Endothelial cell of umbilical vein (primary cell): ENCODE data around the gene MED27. TPM values are rescaled to one million over a fixed set of nuclear protein-coding genes. Genes with fewer than 3 reads are reported as not detected.
A peak's percentile ranks its signal among the peaks of the same experiment; 100 is the strongest.

Experiments used
- BruUV-seq: library from RNA; stranded (reverse); fragments of 400-500 nt; replicated peaks from 2 replicates; lab custom pipeline; 2021; lab: Mats Ljungman, UMichigan
- CTCF ChIA-PET: fragments of 300-600, 350-600 bp; sonication (Branson Sonifier 250); formaldehyde crosslinking; loops from one replicate; lab custom pipeline; 2021; ENCODE audit warnings: antibody characterized with exemption, inconsistent platforms; lab: Charles Lee
- POLR2A ChIA-PET: fragments of 300-600, 350-600 bp; sonication (Branson Sonifier 250); formaldehyde crosslinking; loops from one replicate; lab custom pipeline; 2021; ENCODE audit warnings: antibody characterized with exemption, inconsistent platforms; lab: Charles Lee
- DNase-seq: peaks from one replicate; pipeline ENCODE4 v3.0.0-alpha.2; 2011; ENCODE audit warnings: low read depth, low spot score
- FAIRE-seq: peaks from 2 replicates; lab custom pipeline; 2011; peaks lifted over from hg19 to GRCh38; lab: Jason Lieb, UNC
- H2AFZ ChIP-seq: 2 replicates; pipeline ENCODE4 v1.6.0; 2012; ENCODE audit warnings: low read depth, low read length, control low read depth, inconsistent platforms
- H3K27ac ChIP-seq: 2 replicates; pipeline ENCODE4 v1.5.1; 2011; ENCODE audit warnings: low read depth, mild to moderate bottlenecking, control low read depth, low read length, moderate library complexity; ENCODE audit not compliant: insufficient read depth
- H3K27me3 ChIP-seq, 2 experiments: 2 replicates each; pipeline versions ENCODE4 v1.6.0 to v1.6.1; 2011; ENCODE audit warnings: low read length in 2 of 2, mixed read lengths in 1 of 2; ENCODE audit not compliant: control insufficient read depth in 2 of 2, insufficient read depth in 2 of 2
- H3K36me3 ChIP-seq, 2 experiments: 2 replicates in 1 of 2; 3 replicates in 1 of 2; pipeline ENCODE4 v1.5.1; 2011; ENCODE audit warnings: low read length in 2 of 2, mild to moderate bottlenecking in 1 of 2, moderate library complexity in 1 of 2; ENCODE audit not compliant: control insufficient read depth in 2 of 2, insufficient read depth in 2 of 2; ENCODE audit errors: extremely low read depth in 1 of 2
- H3K4me1 ChIP-seq: 3 replicates; pipeline ENCODE4 v1.5.1; 2011; ENCODE audit warnings: mild to moderate bottlenecking, low read length; ENCODE audit not compliant: control insufficient read depth, insufficient read depth; ENCODE audit errors: extremely low read depth
- H3K4me2 ChIP-seq: 2 replicates; pipeline ENCODE4 v1.6.1; 2011; ENCODE audit warnings: low read length, control low read depth, mixed read lengths; ENCODE audit not compliant: insufficient read depth
- H3K4me3 ChIP-seq, 3 experiments: fragments of 200-600 bp in 1 of 3; sonication (generic), shearing (Covaris generic) in 1 of 3; replicated peaks in 1 of 3; 2 replicates each; pipeline ENCODE4 v1.5.1; 2011 to 2016; ENCODE audit warnings: control low read depth in 3 of 3, low read length in 3 of 3, mild to moderate bottlenecking in 2 of 3, inconsistent platforms in 1 of 3, low read depth in 1 of 3, moderate library complexity in 1 of 3; ENCODE audit not compliant: insufficient read depth in 1 of 3
- H3K79me2 ChIP-seq: 2 replicates; pipeline ENCODE4 v1.6.0; 2012; ENCODE audit warnings: low read length, inconsistent platforms; ENCODE audit not compliant: control insufficient read depth, insufficient read depth
- H3K9ac ChIP-seq: replicated peaks from 2 replicates; pipeline ENCODE3; 2011; ENCODE audit warnings: low read length, control low read depth; ENCODE audit not compliant: insufficient read depth; ENCODE audit errors: extremely low read depth
- H3K9me1 ChIP-seq: replicated peaks from 3 replicates; pipeline ENCODE4 v1.6.0; 2011; ENCODE audit warnings: mild to moderate bottlenecking, low read length; ENCODE audit not compliant: control insufficient read depth, insufficient read depth; ENCODE audit errors: extremely low read depth
- H3K9me3 ChIP-seq: replicated peaks from 2 replicates; pipeline ENCODE4 v1.5.1; 2012; ENCODE audit warnings: low read length, inconsistent platforms; ENCODE audit not compliant: control insufficient read depth, insufficient read depth
- H4K20me1 ChIP-seq: replicated peaks from 2 replicates; pipeline ENCODE3; 2011; ENCODE audit warnings: mild to moderate bottlenecking, low read length; ENCODE audit not compliant: control insufficient read depth, insufficient read depth; ENCODE audit errors: extremely low read depth
- EZH2 ChIP-seq: IDR thresholded peaks from 2 replicates; pipeline ENCODE4 v1.6.1; 2012; ENCODE audit warnings: borderline replicate concordance, low read depth, mild to moderate bottlenecking, moderate library complexity, low read length, inconsistent platforms; ENCODE audit not compliant: severe bottlenecking
- FOS ChIP-seq: IDR thresholded peaks from 2 replicates; pipeline ENCODE4 v1.6.1; 2011; ENCODE audit warnings: mild to moderate bottlenecking, low read length, moderate library complexity, borderline replicate concordance; ENCODE audit not compliant: insufficient read depth
- GATA2 ChIP-seq: IDR thresholded peaks from 2 replicates; pipeline ENCODE4 v1.7.0; 2011; ENCODE audit warnings: low read depth, mild to moderate bottlenecking, moderate library complexity, mixed read lengths, low read length; ENCODE audit not compliant: insufficient read length, insufficient read depth
- MYC ChIP-seq: IDR thresholded peaks from one replicate; pipeline ENCODE4 v1.6.1; 2011; ENCODE audit warnings: mild to moderate bottlenecking, low read depth, low read length
- POLR2AphosphoS5 ChIP-seq: IDR thresholded peaks from 2 replicates; pipeline ENCODE4 v1.6.1; 2012; ENCODE audit warnings: low read depth, mild to moderate bottlenecking, control low read depth, low read length, moderate library complexity; ENCODE audit not compliant: insufficient read depth
- dilution Hi-C: fragments of 300-500 bp; cut with MboI; formaldehyde crosslinking; loops from one replicate; pipeline ENCODE4 v1.15.0; 2019; ENCODE audit warnings: low sequenced_read_pairs; ENCODE audit not compliant: extremely low pct_ligation_motif_present
- intact Hi-C: fragments of 100-400 bp; cut with micrococcal nuclease; formaldehyde crosslinking; loops from one replicate; pipeline ENCODE4 v1.10.0; 2022
- polyA plus RNA-seq, 4 experiments: library from polyadenylated mRNA; depleted of rRNA in 3 of 4; stranded (reverse) in 3 of 4; unstranded in 1 of 4; fragments of >200 nt; gene quantifications; 2 replicates each; pipeline versions ENCODE4 v1.2.1 to v1.2.3, GENCODE V29; 2011 to 2012; ENCODE audit warnings: missing spikeins in 1 of 4
- total RNA-seq: library from RNA; stranded (reverse); gene quantifications from 2 replicates; pipeline ENCODE4 v1.2.3, GENCODE V29; 2021
- TF ChIP-seq, protein P1 (sequence below), 2 donors: IDR thresholded peaks; 1 replicate in 1 of 2; 2 replicates in 1 of 2; pipeline ENCODE4 v1.5.1; 2011; ENCODE audit warnings: low read length in 2 of 2, mild to moderate bottlenecking in 2 of 2, moderate library complexity in 2 of 2, control low read depth in 1 of 2, inconsistent platforms in 1 of 2, low read depth in 1 of 2; ENCODE audit not compliant: insufficient read depth in 1 of 2; ENCODE audit errors: extremely low read depth in 1 of 2

The MED27 gene
- total and polyA plus RNA-seq, 2 donors (not counting 3 experiments of a cell fraction or from before 2014, with no cell fraction given), result 27.9 to 47.8 TPM

- no peaks in the 10 kb centered on the region for H3K4me1 ChIP-seq
- no peak overlapping the region for H2AFZ ChIP-seq
- H3K79me2 ChIP-seq, result no peaks in the 10 kb centered on the region
- peaks cover 4% of the 10 kb centered on the region for H3K9me3 ChIP-seq
- no peak overlapping the region for H3K4me2 ChIP-seq
- FAIRE-seq (no peak), DNase-seq (no peak)
- ChIA-PET POLR2A (no interaction called here), CTCF (interaction anchor here (1.5 kb wide), 1 partner anchor 399 kb away, joined by 7 read pairs; no protein-coding TSS in a partner anchor)
- H3K27me3 ChIP-seq, result peaks cover 0 to 2% of the 10 kb centered on the region in 2 experiments
- H4K20me1 ChIP-seq, result no peaks in the 10 kb centered on the region
- no peak overlapping the region for H3K4me3 ChIP-seq
- H3K36me3 ChIP-seq, result no peaks in the 10 kb centered on the region
- no peak overlapping the region for H3K27ac ChIP-seq
- dilution Hi-C loops (no loop called here), intact Hi-C loops (no loop called here)
- BruUV-seq, result no TSS peak
- no peaks in the 10 kb centered on the region for H3K9me1 ChIP-seq
- H3K9ac ChIP-seq, result no peak overlapping the region
- TF ChIP-seq MYC (no peak), GATA2 (no peak), EZH2 (no peak), POLR2AphosphoS5 (no peak), FOS (no peak)
- TF ChIP-seq, protein P1, sequence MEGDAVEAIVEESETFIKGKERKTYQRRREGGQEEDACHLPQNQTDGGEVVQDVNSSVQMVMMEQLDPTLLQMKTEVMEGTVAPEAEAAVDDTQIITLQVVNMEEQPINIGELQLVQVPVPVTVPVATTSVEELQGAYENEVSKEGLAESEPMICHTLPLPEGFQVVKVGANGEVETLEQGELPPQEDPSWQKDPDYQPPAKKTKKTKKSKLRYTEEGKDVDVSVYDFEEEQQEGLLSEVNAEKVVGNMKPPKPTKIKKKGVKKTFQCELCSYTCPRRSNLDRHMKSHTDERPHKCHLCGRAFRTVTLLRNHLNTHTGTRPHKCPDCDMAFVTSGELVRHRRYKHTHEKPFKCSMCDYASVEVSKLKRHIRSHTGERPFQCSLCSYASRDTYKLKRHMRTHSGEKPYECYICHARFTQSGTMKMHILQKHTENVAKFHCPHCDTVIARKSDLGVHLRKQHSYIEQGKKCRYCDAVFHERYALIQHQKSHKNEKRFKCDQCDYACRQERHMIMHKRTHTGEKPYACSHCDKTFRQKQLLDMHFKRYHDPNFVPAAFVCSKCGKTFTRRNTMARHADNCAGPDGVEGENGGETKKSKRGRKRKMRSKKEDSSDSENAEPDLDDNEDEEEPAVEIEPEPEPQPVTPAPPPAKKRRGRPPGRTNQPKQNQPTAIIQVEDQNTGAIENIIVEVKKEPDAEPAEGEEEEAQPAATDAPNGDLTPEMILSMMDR (IDR thresholded peaks at IDR 0.05; ENCODE audit: extremely low read depth in 1 of 2, insufficient read depth in 1 of 2, low read depth in 1 of 2, low read length in 2 of 2), result peak in 1 of 2 donors; percentile 33
Measured at GRCh38 chr9:131837316-131837715, 242.4 kb downstream of the MED27 start.
